ENCODE results near the gene NEK6. TPM values are rescaled to one million over a fixed set of nuclear protein-coding genes. Genes with fewer than 3 reads are reported as not detected.
A peak's percentile ranks its signal among the peaks of the same experiment; 100 is the strongest.

The NEK6 gene
- total and polyA plus RNA-seq, 7 experiments from 2014 or later, result 0.43 to 32.8 (median 2.3) TPM

GRCh38 chr9:124298646-124299235 lies 41.0 kb downstream of the NEK6 start:
- no peaks in the 10 kb centered on the region for H3K4me1 ChIP-seq (ENCODE audit: control insufficient read depth in 2 of 2, insufficient read depth in 2 of 2, low read length in 2 of 2)
- intact Hi-C loops (cut with micrococcal nuclease), result no loop called here
- no peaks in the 10 kb centered on the region for H3K9me3 Mint-ChIP-seq
- H3K27ac Mint-ChIP-seq, result no peak overlapping the region
- POLR2A ChIA-PET, result no interaction called here
- no peak overlapping the region for H3K27ac ChIP-seq (ENCODE audit: low read depth, low read length)
- H3K27me3 ChIP-seq (ENCODE audit: control insufficient read depth in 2 of 2, insufficient read depth in 2 of 2, low read length in 2 of 2), result no peaks in the 10 kb centered on the region
- no peaks in the 10 kb centered on the region for H3K36me3 ChIP-seq (ENCODE audit: control insufficient read depth in 2 of 3, insufficient read depth in 3 of 3, low read length in 3 of 3)
- no peak overlapping the region for H3K4me3 Mint-ChIP-seq
- peaks cover 0 to 20% (median 0%) of the 10 kb centered on the region in 7 donors for H3K4me1 Mint-ChIP-seq
- no peaks in the 10 kb centered on the region for H3K9me3 ChIP-seq (ENCODE audit: control insufficient read depth in 2 of 3, low read length in 3 of 3)
- no peak overlapping the region for H3K4me3 ChIP-seq (ENCODE audit: low read length)
- CTCF ChIA-PET, result no interaction called here
- no peak for DNase-seq
- no peaks in the 10 kb centered on the region for H3K36me3 Mint-ChIP-seq
- ATAC-seq, result no peak
- H3K27me3 Mint-ChIP-seq, result peaks cover 0 to 6% (median 0%) of the 10 kb centered on the region in 5 donors

DNA sequence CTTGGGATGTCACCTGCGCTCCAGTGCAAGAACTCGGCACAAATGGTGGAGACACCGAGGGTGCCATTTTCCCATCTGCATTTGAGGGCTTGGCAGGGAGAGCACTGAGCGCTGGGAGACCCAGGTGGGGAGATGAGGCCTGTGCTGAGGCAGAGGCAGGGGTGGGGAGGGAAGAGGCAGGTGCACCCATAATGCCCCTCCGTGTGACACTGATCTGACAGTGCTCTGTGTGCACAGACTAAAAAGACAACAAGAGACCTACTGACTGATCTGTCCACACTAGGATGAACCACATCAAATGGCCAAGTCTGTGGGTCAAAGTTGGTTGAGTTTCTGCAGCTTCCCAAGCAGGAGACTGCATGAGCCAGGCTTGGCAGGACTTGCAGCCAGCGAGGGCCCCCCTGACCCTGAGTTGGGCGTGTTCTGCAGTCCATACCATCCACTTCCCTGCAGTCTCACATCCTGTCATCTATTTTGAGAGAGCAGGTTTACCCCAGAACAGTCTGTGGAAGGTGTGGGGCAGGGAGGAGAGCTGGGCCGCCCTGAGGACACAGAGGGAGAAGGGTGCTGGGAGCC lies 41.9 kb downstream of the NEK6 start:
- ChIA-PET CTCF (no interaction called here), POLR2A (no interaction called here)
- peak overlapping the region in 1 of 9 donors; percentile 20 for H3K27ac Mint-ChIP-seq
- peaks cover 0 to 15% (median 0%) of the 10 kb centered on the region in 7 donors for H3K4me1 Mint-ChIP-seq
- H3K9me3 ChIP-seq (ENCODE audit: control insufficient read depth in 2 of 3, low read length in 3 of 3), result no peaks in the 10 kb centered on the region
- H3K36me3 Mint-ChIP-seq, result no peaks in the 10 kb centered on the region
- H3K4me3 Mint-ChIP-seq, result no peak overlapping the region
- no peaks in the 10 kb centered on the region for H3K4me1 ChIP-seq (ENCODE audit: control insufficient read depth in 2 of 2, insufficient read depth in 2 of 2, low read length in 2 of 2)
- no peaks in the 10 kb centered on the region for H3K9me3 Mint-ChIP-seq
- intact Hi-C loops (cut with micrococcal nuclease), result no loop called here
- H3K27me3 Mint-ChIP-seq, result peaks cover 0 to 1% (median 0%) of the 10 kb centered on the region in 5 donors
- no peak for DNase-seq
- no peak overlapping the region for H3K4me3 ChIP-seq (ENCODE audit: low read length)
- no peaks in the 10 kb centered on the region for H3K36me3 ChIP-seq (ENCODE audit: control insufficient read depth in 2 of 3, insufficient read depth in 3 of 3, low read length in 3 of 3)
- no peak for ATAC-seq
- no peak overlapping the region for H3K27ac ChIP-seq (ENCODE audit: low read depth, low read length)
- no peaks in the 10 kb centered on the region for H3K27me3 ChIP-seq (ENCODE audit: control insufficient read depth in 2 of 2, insufficient read depth in 2 of 2, low read length in 2 of 2)

GRCh38 chr9:124300312-124300711 lies 42.6 kb downstream of the NEK6 start:
- peaks cover 0 to 13% (median 0%) of the 10 kb centered on the region in 7 donors for H3K4me1 Mint-ChIP-seq
- ChIA-PET CTCF (no interaction called here), POLR2A (no interaction called here)
- H3K4me3 Mint-ChIP-seq, result no peak overlapping the region
- intact Hi-C loops (cut with micrococcal nuclease), result no loop called here
- H3K4me1 ChIP-seq (ENCODE audit: control insufficient read depth in 2 of 2, insufficient read depth in 2 of 2, low read length in 2 of 2), result no peaks in the 10 kb centered on the region
- H3K9me3 ChIP-seq (ENCODE audit: control insufficient read depth in 2 of 3, low read length in 3 of 3), result no peaks in the 10 kb centered on the region
- no peak for DNase-seq
- H3K9me3 Mint-ChIP-seq, result no peaks in the 10 kb centered on the region
- H3K4me3 ChIP-seq (ENCODE audit: low read length), result no peak overlapping the region
- H3K27me3 Mint-ChIP-seq, result no peaks in the 10 kb centered on the region
- H3K36me3 Mint-ChIP-seq, result no peaks in the 10 kb centered on the region
- no peak overlapping the region for H3K27ac ChIP-seq (ENCODE audit: low read depth, low read length)
- H3K27me3 ChIP-seq (ENCODE audit: control insufficient read depth in 2 of 2, insufficient read depth in 2 of 2, low read length in 2 of 2), result no peaks in the 10 kb centered on the region
- no peak for ATAC-seq
- no peaks in the 10 kb centered on the region for H3K36me3 ChIP-seq (ENCODE audit: control insufficient read depth in 2 of 3, insufficient read depth in 3 of 3, low read length in 3 of 3)
- no peak overlapping the region for H3K27ac Mint-ChIP-seq

DNA sequence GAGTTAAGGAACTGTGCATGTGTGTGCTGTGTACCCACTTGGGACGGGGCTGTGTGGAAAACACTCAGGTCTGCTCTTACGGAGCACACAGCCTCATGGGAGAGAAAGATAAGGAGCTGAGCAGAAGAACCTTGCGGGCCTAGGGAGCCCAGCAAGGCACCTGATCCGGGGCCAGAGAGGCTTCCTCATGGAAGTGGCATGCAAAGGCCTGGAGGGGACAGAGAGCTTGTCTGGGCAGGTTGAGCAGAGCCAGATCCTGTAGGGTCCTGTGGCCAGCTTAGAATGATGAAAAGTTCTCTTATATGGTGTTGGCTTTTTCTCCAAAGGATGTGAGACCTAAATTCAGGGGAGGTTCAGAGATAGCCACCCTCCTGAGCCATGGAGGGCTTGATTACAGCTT lies 45.2 kb downstream of the NEK6 start:
- no peak overlapping the region for H3K4me3 ChIP-seq (ENCODE audit: low read length)
- DNase-seq, result no peak
- CTCF ChIA-PET, result no interaction called here
- H3K27me3 Mint-ChIP-seq, result no peaks in the 10 kb centered on the region
- intact Hi-C loops (cut with micrococcal nuclease), result no loop called here
- H3K27ac ChIP-seq (ENCODE audit: low read depth, low read length), result no peak overlapping the region
- no peaks in the 10 kb centered on the region for H3K9me3 ChIP-seq (ENCODE audit: control insufficient read depth in 2 of 3, low read length in 3 of 3)
- H3K9me3 Mint-ChIP-seq, result no peaks in the 10 kb centered on the region
- ATAC-seq, result no peak
- no peak overlapping the region for H3K4me3 Mint-ChIP-seq
- no peak overlapping the region for H3K27ac Mint-ChIP-seq
- H3K27me3 ChIP-seq (ENCODE audit: control insufficient read depth in 2 of 2, insufficient read depth in 2 of 2, low read length in 2 of 2), result no peaks in the 10 kb centered on the region
- no peaks in the 10 kb centered on the region for H3K36me3 Mint-ChIP-seq
- H3K4me1 Mint-ChIP-seq, result peaks cover 0 to 10% (median 0%) of the 10 kb centered on the region in 7 donors
- no peaks in the 10 kb centered on the region for H3K4me1 ChIP-seq (ENCODE audit: control insufficient read depth in 2 of 2, insufficient read depth in 2 of 2, low read length in 2 of 2)
- POLR2A ChIA-PET, result no interaction called here
- H3K36me3 ChIP-seq (ENCODE audit: control insufficient read depth in 2 of 3, insufficient read depth in 3 of 3, low read length in 3 of 3), result no peaks in the 10 kb centered on the region

- H3K36me3 ChIP-seq (ENCODE audit: control insufficient read depth in 2 of 3, insufficient read depth in 3 of 3, low read length in 3 of 3), result no peaks in the 10 kb centered on the region
- H3K4me1 ChIP-seq (ENCODE audit: control insufficient read depth in 2 of 2, insufficient read depth in 2 of 2, low read length in 2 of 2), result no peaks in the 10 kb centered on the region
- intact Hi-C loops (cut with micrococcal nuclease), result no loop called here
- ChIA-PET CTCF (no interaction called here), POLR2A (no interaction called here)
- Mint-ChIP-seq H3K4me3 (no peak overlapping the region), H3K4me1 (peaks cover 0 to 10% (median 0%) of the 10 kb centered on the region in 7 donors), H3K36me3 (no peaks in the 10 kb centered on the region), H3K9me3 (no peaks in the 10 kb centered on the region), H3K27me3 (no peaks in the 10 kb centered on the region), H3K27ac (no peak overlapping the region)
- DNase-seq (no peak), ATAC-seq (no peak)
- no peaks in the 10 kb centered on the region for H3K27me3 ChIP-seq (ENCODE audit: control insufficient read depth in 2 of 2, insufficient read depth in 2 of 2, low read length in 2 of 2)
- no peak overlapping the region for H3K27ac ChIP-seq (ENCODE audit: low read depth, low read length)
- no peak overlapping the region for H3K4me3 ChIP-seq (ENCODE audit: low read length)
- H3K9me3 ChIP-seq (ENCODE audit: control insufficient read depth in 2 of 3, low read length in 3 of 3), result no peaks in the 10 kb centered on the region
Observed at GRCh38 chr9:124303762-124304161, 46.0 kb downstream of the NEK6 start.

- ATAC-seq, result no peak
- H3K9me3 Mint-ChIP-seq, result no peaks in the 10 kb centered on the region
Observed at GRCh38 chr9:124304285-124304684, 46.5 kb downstream of the NEK6 start.

GRCh38 chr9:124306098-124306735 lies 48.5 kb downstream of the NEK6 start:
- DNase-seq, result no peak
- no peak overlapping the region for H3K27ac ChIP-seq (ENCODE audit: low read depth, low read length)
- no peak overlapping the region for H3K27ac Mint-ChIP-seq
- intact Hi-C loops (cut with micrococcal nuclease), result no loop called here
- no peaks in the 10 kb centered on the region for H3K9me3 ChIP-seq (ENCODE audit: control insufficient read depth in 2 of 3, low read length in 3 of 3)
- no peaks in the 10 kb centered on the region for H3K27me3 ChIP-seq (ENCODE audit: control insufficient read depth in 2 of 2, insufficient read depth in 2 of 2, low read length in 2 of 2)
- ATAC-seq, result peak; percentile 41
- CTCF ChIA-PET, result no interaction called here
- no peaks in the 10 kb centered on the region for H3K9me3 Mint-ChIP-seq
- no peaks in the 10 kb centered on the region for H3K36me3 Mint-ChIP-seq
- peaks cover 0 to 2% (median 0%) of the 10 kb centered on the region in 7 donors for H3K4me1 Mint-ChIP-seq
- H3K4me1 ChIP-seq (ENCODE audit: control insufficient read depth in 2 of 2, insufficient read depth in 2 of 2, low read length in 2 of 2), result no peaks in the 10 kb centered on the region
- no peak overlapping the region for H3K4me3 Mint-ChIP-seq
- H3K36me3 ChIP-seq (ENCODE audit: control insufficient read depth in 2 of 3, insufficient read depth in 3 of 3, low read length in 3 of 3), result no peaks in the 10 kb centered on the region
- H3K27me3 Mint-ChIP-seq, result no peaks in the 10 kb centered on the region
- POLR2A ChIA-PET, result no interaction called here
- no peak overlapping the region for H3K4me3 ChIP-seq (ENCODE audit: low read length)

More at GRCh38 chr9:124304285-124304684, 46.5 kb downstream of the NEK6 start:
- Mint-ChIP-seq H3K4me3 (no peak overlapping the region), H3K4me1 (peaks cover 0 to 10% (median 0%) of the 10 kb centered on the region in 7 donors), H3K36me3 (no peaks in the 10 kb centered on the region), H3K27me3 (no peaks in the 10 kb centered on the region), H3K27ac (no peak overlapping the region)
- Histone ChIP-seq H3K4me3 (ENCODE audit: low read length) (no peak overlapping the region), H3K9me3 (ENCODE audit: control insufficient read depth in 2 of 3, low read length in 3 of 3) (no peaks in the 10 kb centered on the region), H3K4me1 (ENCODE audit: control insufficient read depth in 2 of 2, insufficient read depth in 2 of 2, low read length in 2 of 2) (no peaks in the 10 kb centered on the region), H3K36me3 (ENCODE audit: control insufficient read depth in 2 of 3, insufficient read depth in 3 of 3, low read length in 3 of 3) (no peaks in the 10 kb centered on the region), H3K27me3 (ENCODE audit: control insufficient read depth in 2 of 2, insufficient read depth in 2 of 2, low read length in 2 of 2) (no peaks in the 10 kb centered on the region), H3K27ac (ENCODE audit: low read depth, low read length) (no peak overlapping the region)
- ChIA-PET CTCF (no interaction called here), POLR2A (no interaction called here)
- no peak for DNase-seq
- intact Hi-C loops (cut with micrococcal nuclease), result no loop called here
